SK-N-SH treated with all-trans-retinoic acid at 6 μM for 48 hours (cell line): ENCODE measurements around the gene ATP5F1D.

ENCODE experiments used
- ATAC-seq: fragments of 200-7000 bp; cut with Tn5 transposase; 3 replicates; pipeline ENCODE4 v1.9.1; 2020; ENCODE audit warnings: mild to moderate bottlenecking, moderate library complexity
- BACH2 ChIP-seq: fragments of 250-450 bp; sonication (Bioruptor Pico); IDR thresholded peaks from 2 replicates; pipeline ENCODE4 v1.9.0; 2021; ENCODE audit warnings: mild to moderate bottlenecking, borderline replicate concordance
- CREB5 ChIP-seq: fragments of 250-450 bp; sonication (Bioruptor Pico); IDR thresholded peaks from 2 replicates; pipeline ENCODE4 v1.5.1; 2020; ENCODE audit warnings: low read depth, mild to moderate bottlenecking, moderate library complexity
- CSDC2 ChIP-seq: fragments of 250-450 bp; sonication (Bioruptor Pico); IDR thresholded peaks from 2 replicates; pipeline ENCODE4 v1.5.0; 2020; ENCODE audit warnings: mild to moderate bottlenecking, moderate library complexity
- ESRRG ChIP-seq: fragments of 250-450 bp; sonication (Bioruptor Pico); IDR thresholded peaks from 2 replicates; pipeline ENCODE4 v1.6.1; 2021; ENCODE audit warnings: mild to moderate bottlenecking
- GLIS3 ChIP-seq: fragments of 250-450 bp; sonication (Bioruptor Pico); IDR thresholded peaks from 2 replicates; pipeline ENCODE4 v1.5.0; 2020; ENCODE audit warnings: mild to moderate bottlenecking, moderate library complexity
- ISL1 ChIP-seq: fragments of 250-450 bp; sonication (Bioruptor Pico); IDR thresholded peaks from 2 replicates; pipeline ENCODE4 v2.1.2; 2022; ENCODE audit warnings: mild to moderate bottlenecking, moderate library complexity
- OSR1 ChIP-seq: fragments of 250-450 bp; sonication (Bioruptor Pico); IDR thresholded peaks from 2 replicates; pipeline ENCODE4 v1.8.0; 2022; ENCODE audit warnings: moderate library complexity, mild to moderate bottlenecking, inconsistent platforms
- PATZ1 ChIP-seq: fragments of 250-450 bp; sonication (Bioruptor Pico); IDR thresholded peaks from 2 replicates; pipeline ENCODE4 v1.8.0; 2020; ENCODE audit warnings: mild to moderate bottlenecking, moderate library complexity, borderline replicate concordance
- RARB ChIP-seq: fragments of 250-450 bp; sonication (Bioruptor Pico); IDR thresholded peaks from 2 replicates; pipeline ENCODE4 v1.8.0; 2021; ENCODE audit warnings: mild to moderate bottlenecking, moderate library complexity
- TSHZ2 ChIP-seq: fragments of 250-450 bp; sonication (Bioruptor Pico); IDR thresholded peaks from 2 replicates; pipeline ENCODE4 v1.5.0; 2020; ENCODE audit warnings: mild to moderate bottlenecking, moderate library complexity
- ZC3H10 ChIP-seq: fragments of 250-450 bp; sonication (Bioruptor Pico); IDR thresholded peaks from 2 replicates; pipeline ENCODE4 v1.5.1; 2021; ENCODE audit warnings: mild to moderate bottlenecking, moderate library complexity
- ZFP3 ChIP-seq: fragments of 250-450 bp; sonication (Bioruptor Pico); IDR thresholded peaks from 2 replicates; pipeline ENCODE4 v1.5.0; 2020; ENCODE audit warnings: mild to moderate bottlenecking, moderate library complexity
- ZFP30 ChIP-seq: fragments of 450-650 bp; formaldehyde crosslinking; IDR thresholded peaks from 2 replicates; pipeline ENCODE4 v1.5.0; 2022; ENCODE audit warnings: mild to moderate bottlenecking, moderate library complexity
- TF ChIP-seq, protein P1 (sequence below): fragments of 250-450 bp; sonication (Bioruptor Pico); IDR thresholded peaks from 2 replicates; pipeline ENCODE4 v1.5.1; 2021; ENCODE audit warnings: mild to moderate bottlenecking, moderate library complexity
- TF ChIP-seq, protein P2 (sequence below): fragments of 250-450 bp; sonication (Bioruptor Pico); IDR thresholded peaks from 2 replicates; pipeline ENCODE4 v1.8.0; 2021; ENCODE audit warnings: low read depth, mild to moderate bottlenecking, moderate library complexity, borderline replicate concordance

ATP5F1D gene

GRCh38 chr19:1239796-1240737 is 1.5 kb upstream of the ATP5F1D start (continued):
- TF ChIP-seq, protein P1, sequence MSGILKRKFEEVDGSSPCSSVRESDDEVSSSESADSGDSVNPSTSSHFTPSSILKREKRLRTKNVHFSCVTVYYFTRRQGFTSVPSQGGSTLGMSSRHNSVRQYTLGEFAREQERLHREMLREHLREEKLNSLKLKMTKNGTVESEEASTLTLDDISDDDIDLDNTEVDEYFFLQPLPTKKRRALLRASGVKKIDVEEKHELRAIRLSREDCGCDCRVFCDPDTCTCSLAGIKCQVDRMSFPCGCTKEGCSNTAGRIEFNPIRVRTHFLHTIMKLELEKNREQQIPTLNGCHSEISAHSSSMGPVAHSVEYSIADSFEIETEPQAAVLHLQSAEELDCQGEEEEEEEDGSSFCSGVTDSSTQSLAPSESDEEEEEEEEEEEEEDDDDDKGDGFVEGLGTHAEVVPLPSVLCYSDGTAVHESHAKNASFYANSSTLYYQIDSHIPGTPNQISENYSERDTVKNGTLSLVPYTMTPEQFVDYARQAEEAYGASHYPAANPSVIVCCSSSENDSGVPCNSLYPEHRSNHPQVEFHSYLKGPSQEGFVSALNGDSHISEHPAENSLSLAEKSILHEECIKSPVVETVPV: no peak
- TF ChIP-seq OSR1 (CRISPR knock-in tag): no peak
- TF ChIP-seq, protein P2, sequence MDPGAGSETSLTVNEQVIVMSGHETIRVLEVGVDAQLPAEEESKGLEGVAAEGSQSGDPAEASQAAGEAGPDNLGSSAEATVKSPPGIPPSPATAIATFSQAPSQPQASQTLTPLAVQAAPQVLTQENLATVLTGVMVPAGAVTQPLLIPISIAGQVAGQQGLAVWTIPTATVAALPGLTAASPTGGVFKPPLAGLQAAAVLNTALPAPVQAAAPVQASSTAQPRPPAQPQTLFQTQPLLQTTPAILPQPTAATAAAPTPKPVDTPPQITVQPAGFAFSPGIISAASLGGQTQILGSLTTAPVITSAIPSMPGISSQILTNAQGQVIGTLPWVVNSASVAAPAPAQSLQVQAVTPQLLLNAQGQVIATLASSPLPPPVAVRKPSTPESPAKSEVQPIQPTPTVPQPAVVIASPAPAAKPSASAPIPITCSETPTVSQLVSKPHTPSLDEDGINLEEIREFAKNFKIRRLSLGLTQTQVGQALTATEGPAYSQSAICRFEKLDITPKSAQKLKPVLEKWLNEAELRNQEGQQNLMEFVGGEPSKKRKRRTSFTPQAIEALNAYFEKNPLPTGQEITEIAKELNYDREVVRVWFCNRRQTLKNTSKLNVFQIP (CRISPR knock-in tag): no peak
- TF ChIP-seq PATZ1 (CRISPR knock-in tag): 0 out of 2 replicates have a peak, but pooled peaks have one; percentile 22

- no peak for ATAC-seq
- TF ChIP-seq ZC3H10 (no peak), BACH2 (no peak), OSR1 (CRISPR knock-in tag) (no peak), ZFP3 (CRISPR knock-in tag) (no peak), ESRRG (CRISPR knock-in tag) (no peak)
Observed at GRCh38 chr19:1240925-1241324, 626 bp upstream of the ATP5F1D start.

DNA sequence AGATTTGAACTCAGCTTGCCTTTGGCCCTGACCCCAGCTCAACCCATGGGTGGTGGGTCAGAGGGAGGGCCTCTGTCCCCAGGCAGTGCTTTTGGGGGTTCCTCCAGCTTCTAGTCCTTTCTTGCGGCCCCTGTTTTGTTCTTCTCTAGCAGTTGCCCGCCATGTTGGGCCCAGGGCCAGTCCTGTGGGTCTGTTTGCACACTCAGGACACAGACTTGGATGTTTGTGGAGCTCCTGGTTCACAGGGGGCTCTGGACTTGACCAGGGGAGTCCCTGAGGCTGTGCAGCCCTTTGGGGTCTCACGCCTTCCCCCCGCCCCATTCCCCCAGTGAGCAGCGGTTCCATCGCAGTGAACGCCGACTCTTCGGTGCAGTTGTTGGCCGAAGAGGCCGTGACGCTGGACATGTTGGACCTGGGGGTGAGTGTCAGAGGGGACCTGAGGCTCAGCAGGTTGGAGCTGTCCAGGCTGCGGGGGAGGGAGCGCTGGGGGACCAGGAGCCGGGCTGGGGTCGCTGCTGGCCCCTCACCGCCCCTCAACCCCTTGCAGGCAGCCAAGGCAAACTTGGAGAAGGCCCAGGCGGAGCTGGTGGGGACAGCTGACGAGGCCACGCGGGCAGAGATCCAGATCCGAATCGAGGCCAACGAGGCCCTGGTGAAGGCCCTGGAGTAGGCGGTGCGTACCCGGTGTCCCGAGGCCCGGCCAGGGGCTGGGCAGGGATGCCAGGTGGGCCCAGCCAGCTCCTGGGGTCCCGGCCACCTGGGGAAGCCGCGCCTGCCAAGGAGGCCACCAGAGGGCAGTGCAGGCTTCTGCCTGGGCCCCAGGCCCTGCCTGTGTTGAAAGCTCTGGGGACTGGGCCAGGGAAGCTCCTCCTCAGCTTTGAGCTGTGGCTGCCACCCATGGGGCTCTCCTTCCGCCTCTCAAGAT is 2.5 kb downstream of the ATP5F1D start:
- TF ChIP-seq TSHZ2: no peak
- TF ChIP-seq, protein P1: no peak
- no peak for TF ChIP-seq ZC3H10
- TF ChIP-seq CSDC2 (CRISPR knock-in tag): no peak
- no peak for TF ChIP-seq ESRRG (CRISPR knock-in tag)
- no peak for TF ChIP-seq CREB5
- no peak for TF ChIP-seq RARB (CRISPR knock-in tag)
- TF ChIP-seq ZFP30 (CRISPR knock-in tag): no peak
- TF ChIP-seq ISL1 (CRISPR knock-in tag): no peak
- TF ChIP-seq GLIS3 (CRISPR knock-in tag): no peak
- TF ChIP-seq, protein P2 (CRISPR knock-in tag): no peak
- no peak for TF ChIP-seq PATZ1 (CRISPR knock-in tag)
- ATAC-seq: peak; percentile 59
